ENCODE data around the gene G6PC2. TPM values are rescaled to one million over a fixed set of nuclear protein-coding genes. Genes with fewer than 3 reads are reported as not detected.

G6PC2 gene
- total RNA-seq, 1 experiment from 2014 or later = not detected

- TF ChIP-seq AFF4 (CRISPR knock-in tag; IDR thresholded peaks at IDR 0.05; ENCODE audit: borderline replicate concordance) (no peak), MYBL2 (CRISPR knock-in tag; IDR thresholded peaks at IDR 0.05) (no peak), SMAD4 (CRISPR knock-in tag; IDR thresholded peaks at IDR 0.05) (no peak)
- TF ChIP-seq, protein P1, sequence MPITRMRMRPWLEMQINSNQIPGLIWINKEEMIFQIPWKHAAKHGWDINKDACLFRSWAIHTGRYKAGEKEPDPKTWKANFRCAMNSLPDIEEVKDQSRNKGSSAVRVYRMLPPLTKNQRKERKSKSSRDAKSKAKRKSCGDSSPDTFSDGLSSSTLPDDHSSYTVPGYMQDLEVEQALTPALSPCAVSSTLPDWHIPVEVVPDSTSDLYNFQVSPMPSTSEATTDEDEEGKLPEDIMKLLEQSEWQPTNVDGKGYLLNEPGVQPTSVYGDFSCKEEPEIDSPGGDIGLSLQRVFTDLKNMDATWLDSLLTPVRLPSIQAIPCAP (CRISPR knock-in tag; IDR thresholded peaks at IDR 0.05) = no peak
These were observed 48.6 kb upstream of the G6PC2 start (continued) for GRCh38 chr2:168852481-168852880.

DNA sequence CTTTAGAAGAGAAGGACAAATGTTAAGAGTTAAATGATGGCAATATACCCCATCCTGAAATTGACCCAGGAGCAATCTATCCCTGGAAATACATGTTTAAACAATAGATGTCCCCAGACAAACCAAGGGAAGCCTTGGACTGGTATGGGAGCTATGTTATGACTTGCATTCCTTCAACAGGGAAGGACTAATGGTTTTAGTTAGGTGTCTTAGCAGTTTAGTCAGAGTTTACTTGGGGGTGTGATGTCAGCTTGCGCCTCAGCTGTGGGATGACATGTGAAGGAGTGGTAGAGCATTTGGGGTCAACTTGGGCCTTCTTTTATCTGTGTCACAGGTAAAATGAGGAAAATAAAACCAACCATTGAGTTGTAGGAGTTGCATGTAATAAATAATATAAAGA lies 47.6 kb upstream of the G6PC2 start:
- CTCF ChIA-PET = no interaction called here
- ATAC-seq (no peak), DNase-seq (ENCODE audit: low spot score) (no peak)
- no peak for TF ChIP-seq ESRRA (CRISPR knock-in tag; IDR thresholded peaks at IDR 0.05; ENCODE audit: borderline replicate concordance)
- no peak for TF ChIP-seq ARID4B (CRISPR knock-in tag; IDR thresholded peaks at IDR 0.05; ENCODE audit: borderline replicate concordance)
- H3K27me3 Mint-ChIP-seq (ENCODE audit: low read depth) = no peaks in the 10 kb centered on the region
- H3K36me3 Mint-ChIP-seq = peaks cover 10% of the 10 kb centered on the region
- no peak overlapping the region for H3K4me3 Mint-ChIP-seq
- POLR2A ChIA-PET = no interaction called here
- H3K4me1 Mint-ChIP-seq = peaks cover 19% of the 10 kb centered on the region
- H3K9me3 Mint-ChIP-seq = peaks cover 6% of the 10 kb centered on the region
- no peak overlapping the region for H3K27ac Mint-ChIP-seq

DNA sequence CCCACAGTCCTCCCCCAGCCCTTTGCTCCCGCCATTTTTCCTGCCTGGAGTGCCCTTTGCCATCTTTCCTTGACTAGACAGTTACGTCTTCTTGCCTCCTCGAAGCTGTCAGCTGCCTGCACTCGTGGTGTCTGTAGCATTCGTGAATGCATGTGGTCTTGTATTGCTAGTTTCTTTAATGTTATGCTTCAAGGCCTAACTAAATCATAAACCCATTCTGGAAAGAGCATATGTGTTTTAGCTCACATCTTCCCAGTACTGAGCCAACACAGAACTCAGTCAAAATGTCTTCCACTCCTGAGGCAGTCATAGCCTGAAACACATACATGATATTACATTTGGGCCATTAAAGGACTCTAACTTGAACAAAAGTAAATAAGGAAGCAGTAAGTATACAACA lies 46.4 kb upstream of the G6PC2 start:
- ATAC-seq (no peak), DNase-seq (ENCODE audit: low spot score) (no peak)
- TF ChIP-seq MXD4 (CRISPR knock-in tag; IDR thresholded peaks at IDR 0.05; ENCODE audit: borderline replicate concordance) (no peak), SOX15 (CRISPR knock-in tag; IDR thresholded peaks at IDR 0.05) (no peak), ATF2 (CRISPR knock-in tag; IDR thresholded peaks at IDR 0.05; ENCODE audit: borderline replicate concordance, low read depth) (no peak), TP53 (CRISPR knock-in tag; IDR thresholded peaks at IDR 0.05) (no peak), ZNF219 (CRISPR knock-in tag; IDR thresholded peaks at IDR 0.05; ENCODE audit: borderline replicate concordance) (no peak), NFE2L1 (CRISPR knock-in tag; IDR thresholded peaks at IDR 0.05) (no peak), ZNF416 (CRISPR knock-in tag; IDR thresholded peaks at IDR 0.05) (no peak), ZNF396 (CRISPR knock-in tag; IDR thresholded peaks at IDR 0.05; ENCODE audit: borderline replicate concordance) (no peak), GRHL2 (CRISPR knock-in tag; IDR thresholded peaks at IDR 0.05; ENCODE audit: insufficient replicate concordance, severe bottlenecking) (no peak)
- TF ChIP-seq, protein P2, sequence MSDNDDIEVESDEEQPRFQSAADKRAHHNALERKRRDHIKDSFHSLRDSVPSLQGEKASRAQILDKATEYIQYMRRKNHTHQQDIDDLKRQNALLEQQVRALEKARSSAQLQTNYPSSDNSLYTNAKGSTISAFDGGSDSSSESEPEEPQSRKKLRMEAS (CRISPR knock-in tag; IDR thresholded peaks at IDR 0.05) = no peak
- H3K27ac Mint-ChIP-seq = no peak overlapping the region
- H3K9me3 Mint-ChIP-seq = peaks cover 6% of the 10 kb centered on the region
- no peaks in the 10 kb centered on the region for H3K27me3 Mint-ChIP-seq (ENCODE audit: low read depth)
- POLR2A ChIA-PET = no interaction called here
- CTCF ChIA-PET = no interaction called here
- H3K4me1 Mint-ChIP-seq = peaks cover 19% of the 10 kb centered on the region
- no peak overlapping the region for H3K4me3 Mint-ChIP-seq
- H3K36me3 Mint-ChIP-seq = peaks cover 10% of the 10 kb centered on the region
